Measurements from ENCODE around the gene SLC6A13. TPM values are rescaled to one million over a fixed set of nuclear protein-coding genes. Genes with fewer than 3 reads are reported as not detected.

SLC6A13 gene
- total RNA-seq, 1 experiment from 2014 or later, result 3.5 TPM

DNA sequence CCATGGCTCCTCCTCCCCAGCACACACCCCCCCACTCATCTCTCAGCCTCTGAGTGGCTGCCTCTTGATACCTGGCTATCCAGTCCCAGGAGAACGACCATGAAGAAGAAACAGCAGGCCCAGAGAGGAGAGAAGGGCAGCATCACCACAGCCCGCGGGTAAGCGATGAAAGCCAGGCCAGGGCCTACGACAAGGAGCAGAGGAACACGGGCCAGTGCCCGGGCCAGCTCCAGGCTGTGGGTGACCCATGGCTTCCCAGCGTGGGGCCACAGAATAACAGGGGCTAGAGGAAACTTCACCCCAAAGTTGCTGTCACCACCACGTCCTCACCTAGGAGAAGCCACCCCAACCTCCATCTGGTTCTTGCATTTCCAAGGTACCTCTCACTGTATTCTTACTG lies 38.3 kb downstream of the SLC6A13 start:
- Mint-ChIP-seq H3K27ac (ENCODE audit: unreplicated experiment) (no peak overlapping the region), H3K36me3 (ENCODE audit: insufficient read depth, unreplicated experiment) (no peaks in the 10 kb centered on the region)
- CTCF ChIA-PET, result no interaction called here

DNA sequence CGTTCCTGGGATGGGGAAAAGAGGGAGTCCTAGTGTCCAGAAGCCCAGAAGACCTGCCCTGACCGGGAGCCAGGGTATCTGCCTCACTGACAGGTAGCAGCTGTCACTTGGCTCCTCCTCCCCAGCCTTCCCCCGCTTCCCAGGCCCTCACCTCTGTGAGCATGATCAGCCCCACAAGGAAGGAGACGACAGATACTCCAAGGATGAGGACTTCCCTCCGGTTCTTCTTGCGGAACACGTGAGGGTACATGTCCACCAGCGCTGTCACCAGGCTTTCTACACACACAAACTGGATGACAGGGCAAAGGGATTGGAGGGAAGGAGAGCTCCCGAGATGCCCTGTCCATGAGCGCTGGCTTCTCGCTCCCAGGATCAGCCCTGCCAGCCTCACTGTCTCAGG lies 38.8 kb downstream of the SLC6A13 start:
- no peak for DNase-seq
- TF ChIP-seq, protein P1, sequence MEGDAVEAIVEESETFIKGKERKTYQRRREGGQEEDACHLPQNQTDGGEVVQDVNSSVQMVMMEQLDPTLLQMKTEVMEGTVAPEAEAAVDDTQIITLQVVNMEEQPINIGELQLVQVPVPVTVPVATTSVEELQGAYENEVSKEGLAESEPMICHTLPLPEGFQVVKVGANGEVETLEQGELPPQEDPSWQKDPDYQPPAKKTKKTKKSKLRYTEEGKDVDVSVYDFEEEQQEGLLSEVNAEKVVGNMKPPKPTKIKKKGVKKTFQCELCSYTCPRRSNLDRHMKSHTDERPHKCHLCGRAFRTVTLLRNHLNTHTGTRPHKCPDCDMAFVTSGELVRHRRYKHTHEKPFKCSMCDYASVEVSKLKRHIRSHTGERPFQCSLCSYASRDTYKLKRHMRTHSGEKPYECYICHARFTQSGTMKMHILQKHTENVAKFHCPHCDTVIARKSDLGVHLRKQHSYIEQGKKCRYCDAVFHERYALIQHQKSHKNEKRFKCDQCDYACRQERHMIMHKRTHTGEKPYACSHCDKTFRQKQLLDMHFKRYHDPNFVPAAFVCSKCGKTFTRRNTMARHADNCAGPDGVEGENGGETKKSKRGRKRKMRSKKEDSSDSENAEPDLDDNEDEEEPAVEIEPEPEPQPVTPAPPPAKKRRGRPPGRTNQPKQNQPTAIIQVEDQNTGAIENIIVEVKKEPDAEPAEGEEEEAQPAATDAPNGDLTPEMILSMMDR (IDR thresholded peaks at IDR 0.05; ENCODE audit: unreplicated experiment), result no peak
- Mint-ChIP-seq H3K27ac (ENCODE audit: unreplicated experiment) (no peak overlapping the region), H3K27me3 (ENCODE audit: unreplicated experiment) (peaks cover 59% of the 10 kb centered on the region), H3K4me1 (ENCODE audit: low read depth, unreplicated experiment) (no peaks in the 10 kb centered on the region), H3K36me3 (ENCODE audit: insufficient read depth, unreplicated experiment) (no peaks in the 10 kb centered on the region), H3K9me3 (ENCODE audit: low read depth, unreplicated experiment) (no peaks in the 10 kb centered on the region), H3K4me3 (ENCODE audit: low read depth, unreplicated experiment) (no peak overlapping the region)
- CTCF ChIA-PET, result no interaction called here
- no TSS peak for BruUV-seq (replicated peaks)
- intact Hi-C loops (cut with micrococcal nuclease; ENCODE audit: unreplicated experiment), result no loop called here

More for the DNA sequence above, 38.3 kb downstream of the SLC6A13 start:
- TF ChIP-seq, protein P1 (IDR thresholded peaks at IDR 0.05; ENCODE audit: unreplicated experiment), result no peak
- Mint-ChIP-seq H3K9me3 (ENCODE audit: low read depth, unreplicated experiment) (no peaks in the 10 kb centered on the region), H3K4me1 (ENCODE audit: low read depth, unreplicated experiment) (no peaks in the 10 kb centered on the region), H3K27me3 (ENCODE audit: unreplicated experiment) (peaks cover 64% of the 10 kb centered on the region), H3K4me3 (ENCODE audit: low read depth, unreplicated experiment) (no peak overlapping the region)
- no peak for DNase-seq
- intact Hi-C loops (cut with micrococcal nuclease; ENCODE audit: unreplicated experiment), result no loop called here
- no TSS peak for BruUV-seq (replicated peaks)

DNA sequence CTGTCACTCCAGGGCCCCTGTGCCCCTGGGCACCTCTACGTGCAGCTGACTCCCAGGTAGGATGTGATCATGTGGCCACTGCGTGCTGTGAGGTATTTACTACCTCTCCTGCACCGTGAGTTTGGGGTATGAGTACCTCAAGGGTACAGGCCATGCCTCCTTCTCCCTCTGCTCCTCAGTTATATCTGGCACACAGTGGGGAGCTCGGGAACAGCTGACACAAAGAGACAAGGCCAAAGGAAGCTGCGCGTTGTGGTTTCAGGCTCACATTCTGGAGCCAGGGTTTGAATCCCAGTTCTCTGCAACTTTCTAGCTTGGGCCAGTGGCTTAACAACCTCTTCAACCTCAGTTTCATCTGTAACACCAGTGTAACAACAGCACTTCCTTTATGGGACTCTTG lies 40.9 kb downstream of the SLC6A13 start:
- H3K27ac Mint-ChIP-seq (ENCODE audit: unreplicated experiment), result no peak overlapping the region
- no peak for DNase-seq
- intact Hi-C loops (cut with micrococcal nuclease; ENCODE audit: unreplicated experiment), result no loop called here
- no peaks in the 10 kb centered on the region for H3K4me1 Mint-ChIP-seq (ENCODE audit: low read depth, unreplicated experiment)
- no peaks in the 10 kb centered on the region for H3K36me3 Mint-ChIP-seq (ENCODE audit: insufficient read depth, unreplicated experiment)
- H3K9me3 Mint-ChIP-seq (ENCODE audit: low read depth, unreplicated experiment), result peaks cover 2% of the 10 kb centered on the region
- BruUV-seq (replicated peaks), result no TSS peak
- CTCF ChIA-PET, result no interaction called here
- no peak overlapping the region for H3K4me3 Mint-ChIP-seq (ENCODE audit: low read depth, unreplicated experiment)
- TF ChIP-seq, protein P1 (IDR thresholded peaks at IDR 0.05; ENCODE audit: unreplicated experiment), result no peak
- H3K27me3 Mint-ChIP-seq (ENCODE audit: unreplicated experiment), result peaks cover 48% of the 10 kb centered on the region

DNA sequence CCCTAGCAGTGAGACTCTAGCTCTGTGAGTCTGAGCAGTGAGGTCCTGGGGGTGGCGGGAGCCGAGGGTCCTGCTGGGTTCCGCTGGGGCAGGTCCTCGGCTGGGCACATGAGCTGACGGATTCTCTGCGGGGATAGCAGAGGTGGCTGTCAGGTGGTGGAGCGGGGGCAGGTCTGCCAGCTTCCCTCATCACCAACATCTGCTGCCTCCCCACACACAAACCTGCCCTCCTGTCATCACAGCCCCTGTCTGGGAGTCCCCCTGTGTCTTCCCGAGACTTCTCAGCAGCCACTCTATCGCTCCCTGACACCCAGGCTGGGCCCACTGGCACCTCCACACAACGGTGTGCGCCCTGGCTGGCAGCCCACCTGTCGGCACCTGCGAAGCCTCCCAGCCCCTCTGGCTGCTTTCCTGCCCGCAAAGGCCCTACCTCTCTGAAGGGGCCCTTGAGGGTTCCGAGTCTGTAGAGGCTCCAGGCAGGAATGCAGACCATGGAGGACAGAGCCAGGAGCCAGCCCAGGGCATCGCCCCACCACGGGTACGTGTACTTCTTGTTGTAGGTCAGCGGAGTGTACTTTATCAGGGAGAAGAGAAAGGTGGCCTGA lies 41.6 kb downstream of the SLC6A13 start:
- no peaks in the 10 kb centered on the region for H3K4me1 Mint-ChIP-seq (ENCODE audit: low read depth, unreplicated experiment)
- CTCF ChIA-PET, result no interaction called here
- no peak overlapping the region for H3K27ac Mint-ChIP-seq (ENCODE audit: unreplicated experiment)
- TF ChIP-seq, protein P1 (IDR thresholded peaks at IDR 0.05; ENCODE audit: unreplicated experiment), result no peak
- H3K4me3 Mint-ChIP-seq (ENCODE audit: low read depth, unreplicated experiment), result no peak overlapping the region
- H3K27me3 Mint-ChIP-seq (ENCODE audit: unreplicated experiment), result peaks cover 45% of the 10 kb centered on the region
- no peaks in the 10 kb centered on the region for H3K36me3 Mint-ChIP-seq (ENCODE audit: insufficient read depth, unreplicated experiment)
- no TSS peak for BruUV-seq (replicated peaks)
- intact Hi-C loops (cut with micrococcal nuclease; ENCODE audit: unreplicated experiment), result no loop called here
- no peak for DNase-seq
- H3K9me3 Mint-ChIP-seq (ENCODE audit: low read depth, unreplicated experiment), result peaks cover 2% of the 10 kb centered on the region

All from Calu3 (cell line).